ENCODE measurements around the gene NISCH. TPM values are rescaled to one million over a fixed set of nuclear protein-coding genes. Genes with fewer than 3 reads are reported as not detected.

The NISCH gene
- total and polyA plus RNA-seq, 2 donors (not counting 1 experiment from before 2014, with no cell fraction given): 31.1 to 69.9 TPM

DNA sequence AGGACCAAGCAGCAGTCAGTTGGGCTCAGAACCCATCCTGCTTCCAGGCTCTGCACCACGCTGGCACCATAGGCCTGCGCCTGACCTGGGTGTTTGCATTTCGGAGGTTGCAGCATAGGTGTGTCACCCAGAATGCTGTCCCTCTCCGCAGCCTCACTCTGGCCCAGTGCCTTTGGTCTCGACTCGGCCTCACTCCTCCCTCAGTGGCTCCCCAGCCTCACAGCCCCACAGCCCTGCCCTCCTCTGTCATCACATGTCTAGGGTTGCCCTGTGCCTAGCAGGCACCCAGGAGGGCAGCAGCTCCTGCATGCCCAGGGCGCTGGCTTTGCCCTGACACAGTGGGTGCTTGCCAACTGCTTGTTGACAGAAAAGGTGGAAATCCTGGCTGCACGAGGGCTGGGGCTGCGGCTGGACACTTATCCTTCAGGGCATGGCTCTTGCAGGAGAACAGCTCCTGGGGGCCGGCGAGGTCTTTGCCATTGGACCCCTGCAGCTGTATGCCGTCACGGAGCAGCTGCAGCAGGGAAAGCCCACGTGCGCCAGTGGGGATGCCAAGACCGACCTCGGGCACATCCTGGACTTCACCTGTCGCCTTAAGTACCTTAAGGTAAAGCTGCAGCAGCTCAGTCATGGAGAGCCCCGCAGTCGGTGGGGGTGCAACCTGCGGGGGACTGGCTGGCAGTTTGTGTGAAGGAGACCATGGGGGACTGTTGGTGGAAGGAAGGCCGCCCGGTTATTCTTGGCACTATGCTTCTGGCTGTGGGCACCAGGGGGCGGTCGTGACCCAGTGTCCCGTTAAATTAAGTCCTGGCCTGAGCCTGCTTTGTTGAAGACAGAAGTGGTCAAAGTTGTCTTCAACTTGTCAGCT, 16.2 kb downstream of the NISCH start:
- no peaks in the 10 kb centered on the region for H3K27me3 ChIP-seq (ENCODE audit: control insufficient read depth, insufficient read depth, low read length)
- no peak overlapping the region for H2AFZ ChIP-seq (ENCODE audit: low read length)
- H3K9me3 ChIP-seq (ENCODE audit: control insufficient read depth, insufficient read depth, low read depth, low read length): no peaks in the 10 kb centered on the region
- no peak for TF ChIP-seq EZH2 (IDR thresholded peaks at IDR 0.05; ENCODE audit: low read length, missing control alignments)
- TF ChIP-seq, protein P1, sequence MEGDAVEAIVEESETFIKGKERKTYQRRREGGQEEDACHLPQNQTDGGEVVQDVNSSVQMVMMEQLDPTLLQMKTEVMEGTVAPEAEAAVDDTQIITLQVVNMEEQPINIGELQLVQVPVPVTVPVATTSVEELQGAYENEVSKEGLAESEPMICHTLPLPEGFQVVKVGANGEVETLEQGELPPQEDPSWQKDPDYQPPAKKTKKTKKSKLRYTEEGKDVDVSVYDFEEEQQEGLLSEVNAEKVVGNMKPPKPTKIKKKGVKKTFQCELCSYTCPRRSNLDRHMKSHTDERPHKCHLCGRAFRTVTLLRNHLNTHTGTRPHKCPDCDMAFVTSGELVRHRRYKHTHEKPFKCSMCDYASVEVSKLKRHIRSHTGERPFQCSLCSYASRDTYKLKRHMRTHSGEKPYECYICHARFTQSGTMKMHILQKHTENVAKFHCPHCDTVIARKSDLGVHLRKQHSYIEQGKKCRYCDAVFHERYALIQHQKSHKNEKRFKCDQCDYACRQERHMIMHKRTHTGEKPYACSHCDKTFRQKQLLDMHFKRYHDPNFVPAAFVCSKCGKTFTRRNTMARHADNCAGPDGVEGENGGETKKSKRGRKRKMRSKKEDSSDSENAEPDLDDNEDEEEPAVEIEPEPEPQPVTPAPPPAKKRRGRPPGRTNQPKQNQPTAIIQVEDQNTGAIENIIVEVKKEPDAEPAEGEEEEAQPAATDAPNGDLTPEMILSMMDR (conservative IDR thresholded peaks at IDR 0.05 in 1 of 2, IDR thresholded peaks at IDR 0.05 in 1 of 2; ENCODE audit: low read depth in 1 of 2, low read length in 2 of 2): peak; percentile 47 to 71
- H3K4me2 ChIP-seq (ENCODE audit: extremely low read depth, insufficient read depth, low read length): no peak overlapping the region
- H3K36me3 ChIP-seq (ENCODE audit: control insufficient read depth, insufficient read depth, low read length): peaks cover 39% of the 10 kb centered on the region
- no peak overlapping the region for H3K27ac ChIP-seq (ENCODE audit: insufficient read depth, low read length)
- peaks cover 4% of the 10 kb centered on the region for H3K79me2 ChIP-seq (ENCODE audit: control insufficient read depth, insufficient read depth, low read length)
- no peaks in the 10 kb centered on the region for H4K20me1 ChIP-seq (ENCODE audit: control insufficient read depth, extremely low read depth, insufficient read depth, low read length)
- H3K9ac ChIP-seq (ENCODE audit: insufficient read depth, low read length): no peak overlapping the region
- peak in 1 of 2 donors; percentile 60 for DNase-seq (ENCODE audit: low read depth in 2 of 2)
- no peak overlapping the region for H3K4me3 ChIP-seq (replicated peaks in 1 of 4; ENCODE audit: control extremely low read depth in 1 of 4, insufficient read depth in 1 of 4, low read depth in 3 of 4, low read length in 4 of 4)
- H3K4me1 ChIP-seq (ENCODE audit: control insufficient read depth, extremely low read depth, insufficient read depth, low read length): no peaks in the 10 kb centered on the region

DNA sequence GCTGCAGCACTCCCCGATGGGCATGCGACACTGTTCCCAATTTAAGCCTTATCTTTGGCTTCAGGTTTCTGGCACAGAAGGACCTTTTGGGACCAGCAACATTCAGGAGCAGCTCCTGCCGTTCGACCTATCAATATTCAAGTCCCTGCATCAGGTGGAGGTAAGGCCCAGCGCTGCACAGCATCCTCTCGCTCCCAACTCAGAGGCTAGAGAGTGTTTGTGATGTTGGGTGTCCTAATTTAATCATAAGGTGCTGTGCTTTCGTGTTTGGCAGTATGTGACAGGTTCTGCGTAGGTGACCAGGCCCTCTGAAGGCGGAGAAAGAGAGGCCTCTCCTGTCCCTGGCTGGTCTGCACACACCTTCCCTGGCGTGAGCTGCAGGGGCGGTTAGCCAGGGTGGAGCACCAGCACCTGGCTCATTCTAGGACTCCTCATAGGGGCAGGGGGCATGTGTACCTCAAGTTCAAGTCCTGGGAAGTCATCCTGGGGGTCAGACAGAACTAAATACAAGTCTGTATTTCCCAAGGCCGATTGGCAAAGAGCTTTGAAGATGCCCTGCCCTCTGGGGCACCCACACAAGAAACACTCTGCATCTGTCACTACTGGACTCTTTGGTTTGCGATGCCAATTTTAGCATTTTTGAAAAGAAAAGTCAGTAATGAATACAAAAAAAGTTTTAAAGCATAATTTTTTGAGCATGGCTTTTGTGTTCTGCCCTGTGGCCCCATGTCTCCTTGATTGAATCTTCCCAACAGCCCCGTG, 17.0 kb downstream of the NISCH start:
- Histone ChIP-seq H4K20me1 (ENCODE audit: control insufficient read depth, extremely low read depth, insufficient read depth, low read length) (no peaks in the 10 kb centered on the region), H3K4me2 (ENCODE audit: extremely low read depth, insufficient read depth, low read length) (no peak overlapping the region), H3K9me3 (ENCODE audit: control insufficient read depth, insufficient read depth, low read depth, low read length) (no peaks in the 10 kb centered on the region), H3K4me1 (ENCODE audit: control insufficient read depth, extremely low read depth, insufficient read depth, low read length) (no peaks in the 10 kb centered on the region), H3K36me3 (ENCODE audit: control insufficient read depth, insufficient read depth, low read length) (peaks cover 39% of the 10 kb centered on the region), H2AFZ (ENCODE audit: low read length) (no peak overlapping the region), H3K9ac (ENCODE audit: insufficient read depth, low read length) (no peak overlapping the region), H3K27me3 (ENCODE audit: control insufficient read depth, insufficient read depth, low read length) (no peaks in the 10 kb centered on the region), H3K79me2 (ENCODE audit: control insufficient read depth, insufficient read depth, low read length) (peaks cover 2% of the 10 kb centered on the region), H3K27ac (ENCODE audit: insufficient read depth, low read length) (no peak overlapping the region), H3K4me3 (replicated peaks in 1 of 4; ENCODE audit: control extremely low read depth in 1 of 4, insufficient read depth in 1 of 4, low read depth in 3 of 4, low read length in 4 of 4) (no peak overlapping the region)
- TF ChIP-seq, protein P1 (conservative IDR thresholded peaks at IDR 0.05 in 1 of 2, IDR thresholded peaks at IDR 0.05 in 1 of 2; ENCODE audit: low read depth in 1 of 2, low read length in 2 of 2): no peak
- no peak for TF ChIP-seq EZH2 (IDR thresholded peaks at IDR 0.05; ENCODE audit: low read length, missing control alignments)
- DNase-seq (ENCODE audit: low read depth in 2 of 2): no peak

DNA sequence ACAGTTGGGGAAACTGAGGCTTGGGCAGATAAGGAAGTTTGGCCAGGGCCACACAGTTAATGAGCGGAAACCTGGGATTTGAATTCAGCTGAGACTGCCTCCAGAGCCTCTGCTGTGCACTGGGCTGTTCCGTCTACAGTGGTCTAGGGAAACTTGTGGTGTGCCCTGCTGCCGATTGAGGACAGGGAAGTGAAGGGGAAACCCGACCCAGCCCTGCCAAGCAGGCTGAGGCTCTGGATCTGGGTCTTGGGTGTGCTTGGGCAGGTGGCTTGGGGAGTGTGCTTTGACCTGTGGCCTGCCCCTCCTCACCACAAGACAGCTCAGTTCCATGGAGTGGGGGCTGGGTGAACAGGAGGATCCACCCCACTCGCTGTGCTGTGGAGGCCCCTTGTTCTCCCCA, 17.6 kb downstream of the NISCH start:
- no peaks in the 10 kb centered on the region for H3K9me3 ChIP-seq (ENCODE audit: control insufficient read depth, insufficient read depth, low read depth, low read length)
- no peak overlapping the region for H2AFZ ChIP-seq (ENCODE audit: low read length)
- H3K27ac ChIP-seq (ENCODE audit: insufficient read depth, low read length): no peak overlapping the region
- H4K20me1 ChIP-seq (ENCODE audit: control insufficient read depth, extremely low read depth, insufficient read depth, low read length): no peaks in the 10 kb centered on the region
- no peaks in the 10 kb centered on the region for H3K4me1 ChIP-seq (ENCODE audit: control insufficient read depth, extremely low read depth, insufficient read depth, low read length)
- no peak overlapping the region for H3K4me3 ChIP-seq (replicated peaks in 1 of 4; ENCODE audit: control extremely low read depth in 1 of 4, insufficient read depth in 1 of 4, low read depth in 3 of 4, low read length in 4 of 4)
- H3K79me2 ChIP-seq (ENCODE audit: control insufficient read depth, insufficient read depth, low read length): peaks cover 2% of the 10 kb centered on the region
- no peak overlapping the region for H3K9ac ChIP-seq (ENCODE audit: insufficient read depth, low read length)
- no peak for DNase-seq (ENCODE audit: low read depth in 2 of 2)
- TF ChIP-seq EZH2 (IDR thresholded peaks at IDR 0.05; ENCODE audit: low read length, missing control alignments): no peak
- TF ChIP-seq, protein P1 (conservative IDR thresholded peaks at IDR 0.05 in 1 of 2, IDR thresholded peaks at IDR 0.05 in 1 of 2; ENCODE audit: low read depth in 1 of 2, low read length in 2 of 2): no peak
- no peaks in the 10 kb centered on the region for H3K27me3 ChIP-seq (ENCODE audit: control insufficient read depth, insufficient read depth, low read length)
- peaks cover 41% of the 10 kb centered on the region for H3K36me3 ChIP-seq (ENCODE audit: control insufficient read depth, insufficient read depth, low read length)
- no peak overlapping the region for H3K4me2 ChIP-seq (ENCODE audit: extremely low read depth, insufficient read depth, low read length)
